Renal cortex interstitium (tissue), 15 donors: ENCODE measurements around the gene LDHA. TPM values are rescaled to one million over a fixed set of nuclear protein-coding genes. Genes with fewer than 3 reads are reported as not detected.

Source experiments
- DNase-seq, 11 donors: peaks; one replicate each; pipeline ENCODE4 v3.0.0-alpha.2; 2013; ENCODE audit warnings: low read depth in 9 of 11, low spot score in 4 of 11; ENCODE audit errors: extremely low read depth in 1 of 11
- long read RNA-seq, 16 experiments: transcript quantifications; one replicate each; lab custom pipeline, GENCODE V29; 2026
- polyA plus RNA-seq, 3 donors: library from polyadenylated mRNA; unstranded; fragments of 120-200 nt; gene quantifications; one replicate each; pipeline ENCODE4 v1.2.1, GENCODE V29; 2013; ENCODE audit not compliant: insufficient read length in 3 of 3

The LDHA gene
- polyA plus RNA-seq = 100 to 1,000 TPM; 314 to 512 (median 397) TPM
- long read RNA-seq, donor 1, transcript LDHA-220 (7 exons, 1,288 nt) = minor isoform, 6 of 106 reads
- long read RNA-seq, donor 1, transcript LDHA-218 (8 exons, 2,305 nt) = minor isoform, 5 of 106 reads
- long read RNA-seq, donor 1, transcript LDHA-205 (8 exons, 2,416 nt) = major isoform, 77 of 106 reads
- long read RNA-seq, donor 1, partial matches to known transcripts = 5 of 106 reads
- long read RNA-seq, donor 1, other reads (novel, unspliced or antisense) = 0 of 106 reads
- long read RNA-seq, donor 2, transcript LDHA-216 (4 exons, 1,345 nt) = minor isoform, 7 of 133 reads
- long read RNA-seq, donor 2, transcript LDHA-205 (8 exons, 2,416 nt) = major isoform, 71 of 133 reads
- long read RNA-seq, donor 2, partial matches to known transcripts = 49 of 133 reads
- long read RNA-seq, donor 2, other reads (novel, unspliced or antisense) = 0 of 133 reads
- long read RNA-seq, donor 3, transcript LDHA-216 (4 exons, 1,345 nt) = minor isoform, 20 of 203 reads
- long read RNA-seq, donor 3, transcript LDHA-202 (5 exons, 2,169 nt) = minor isoform, 8 of 203 reads
- long read RNA-seq, donor 3, transcript LDHA-205 (8 exons, 2,416 nt) = major isoform, 88 of 203 reads
- long read RNA-seq, donor 3, transcript LDHA-218 (8 exons, 2,305 nt) = minor isoform, 10 of 203 reads
- long read RNA-seq, donor 3, partial matches to known transcripts = 66 of 203 reads
- long read RNA-seq, donor 3, other reads (novel, unspliced or antisense) = 0 of 203 reads
- long read RNA-seq, donor 4, transcript LDHA-205 (8 exons, 2,416 nt) = major isoform, 82 of 184 reads
- long read RNA-seq, donor 4, transcript LDHA-202 (5 exons, 2,169 nt) = minor isoform, 17 of 184 reads
- long read RNA-seq, donor 4, transcript LDHA-220 (7 exons, 1,288 nt) = minor isoform, 11 of 184 reads
- long read RNA-seq, donor 4, transcript LDHA-216 (4 exons, 1,345 nt) = minor isoform, 16 of 184 reads
- long read RNA-seq, donor 4, partial matches to known transcripts = 51 of 184 reads
- long read RNA-seq, donor 4, other reads (novel, unspliced or antisense) = 0 of 184 reads
- long read RNA-seq, donor 5 = 0 reads
- long read RNA-seq, donor 6, transcript LDHA-220 (7 exons, 1,288 nt) = minor isoform, 7 of 197 reads
- long read RNA-seq, donor 6, transcript LDHA-216 (4 exons, 1,345 nt) = minor isoform, 15 of 197 reads
- long read RNA-seq, donor 6, transcript LDHA-205 (8 exons, 2,416 nt) = major isoform, 58 of 197 reads
- long read RNA-seq, donor 6, partial matches to known transcripts = 110 of 197 reads
- long read RNA-seq, donor 6, other reads (novel, unspliced or antisense) = 0 of 197 reads
- long read RNA-seq, donor 7, transcript LDHA-202 (5 exons, 2,169 nt) = minor isoform, 5 of 254 reads
- long read RNA-seq, donor 7, transcript LDHA-220 (7 exons, 1,288 nt) = minor isoform, 7 of 254 reads
- long read RNA-seq, donor 7, transcript LDHA-205 (8 exons, 2,416 nt) = major isoform, 93 of 254 reads
- long read RNA-seq, donor 7, transcript LDHA-216 (4 exons, 1,345 nt) = minor isoform, 22 of 254 reads
- long read RNA-seq, donor 7, partial matches to known transcripts = 121 of 254 reads
- long read RNA-seq, donor 7, other reads (novel, unspliced or antisense) = 0 of 254 reads
- long read RNA-seq, donor 8, transcript LDHA-205 (8 exons, 2,416 nt) = major isoform, 116 of 172 reads
- long read RNA-seq, donor 8, transcript LDHA-218 (8 exons, 2,305 nt) = minor isoform, 18 of 172 reads
- long read RNA-seq, donor 8, transcript LDHA-202 (5 exons, 2,169 nt) = minor isoform, 6 of 172 reads
- long read RNA-seq, donor 8, transcript LDHA-216 (4 exons, 1,345 nt) = minor isoform, 16 of 172 reads
- long read RNA-seq, donor 8, partial matches to known transcripts = 5 of 172 reads
- long read RNA-seq, donor 8, other reads (novel, unspliced or antisense) = 0 of 172 reads
- long read RNA-seq, donor 9, transcript LDHA-216 (4 exons, 1,345 nt) = minor isoform, 17 of 131 reads
- long read RNA-seq, donor 9, transcript LDHA-202 (5 exons, 2,169 nt) = minor isoform, 19 of 131 reads
- long read RNA-seq, donor 9, transcript LDHA-205 (8 exons, 2,416 nt) = major isoform, 70 of 131 reads
- long read RNA-seq, donor 9, transcript LDHA-220 (7 exons, 1,288 nt) = minor isoform, 10 of 131 reads
- long read RNA-seq, donor 9, partial matches to known transcripts = 7 of 131 reads
- long read RNA-seq, donor 9, other reads (novel, unspliced or antisense) = 0 of 131 reads
- long read RNA-seq, donor 10, transcript LDHA-205 (8 exons, 2,416 nt) = major isoform, 62 of 205 reads
- long read RNA-seq, donor 10, transcript LDHA-216 (4 exons, 1,345 nt) = minor isoform, 32 of 205 reads
- long read RNA-seq, donor 10, transcript LDHA-202 (5 exons, 2,169 nt) = minor isoform, 12 of 205 reads
- long read RNA-seq, donor 10, partial matches to known transcripts = 85 of 205 reads
- long read RNA-seq, donor 10, other reads (novel, unspliced or antisense) = 0 of 205 reads
- long read RNA-seq, donor 11, transcript LDHA-205 (8 exons, 2,416 nt) = major isoform, 38 of 73 reads
- long read RNA-seq, donor 11, transcript LDHA-216 (4 exons, 1,345 nt) = minor isoform, 12 of 73 reads
- long read RNA-seq, donor 11, transcript LDHA-220 (7 exons, 1,288 nt) = minor isoform, 6 of 73 reads
- long read RNA-seq, donor 11, transcript LDHA-202 (5 exons, 2,169 nt) = minor isoform, 8 of 73 reads
- long read RNA-seq, donor 11, partial matches to known transcripts = 5 of 73 reads
- long read RNA-seq, donor 11, other reads (novel, unspliced or antisense) = 0 of 73 reads
- long read RNA-seq, donor 12, transcript LDHA-205 (8 exons, 2,416 nt) = major isoform, 25 of 35 reads
- long read RNA-seq, donor 12, partial matches to known transcripts = 0 of 35 reads
- long read RNA-seq, donor 12, other reads (novel, unspliced or antisense) = 0 of 35 reads
- long read RNA-seq, donor 13 = 0 reads
- long read RNA-seq, donor 14, transcript LDHA-218 (8 exons, 2,305 nt) = minor isoform, 8 of 175 reads
- long read RNA-seq, donor 14, transcript LDHA-205 (8 exons, 2,416 nt) = major isoform, 85 of 175 reads
- long read RNA-seq, donor 14, transcript LDHA-220 (7 exons, 1,288 nt) = minor isoform, 7 of 175 reads
- long read RNA-seq, donor 14, transcript LDHA-216 (4 exons, 1,345 nt) = minor isoform, 10 of 175 reads
- long read RNA-seq, donor 14, partial matches to known transcripts = 58 of 175 reads
- long read RNA-seq, donor 14, other reads (novel, unspliced or antisense) = 0 of 175 reads
- long read RNA-seq, donor 15, transcript LDHA-202 (5 exons, 2,169 nt) = minor isoform, 12 of 88 reads
- long read RNA-seq, donor 15, transcript LDHA-220 (7 exons, 1,288 nt) = minor isoform, 8 of 88 reads
- long read RNA-seq, donor 15, transcript LDHA-205 (8 exons, 2,416 nt) = major isoform, 48 of 88 reads
- long read RNA-seq, donor 15, transcript LDHA-216 (4 exons, 1,345 nt) = minor isoform, 16 of 88 reads
- long read RNA-seq, donor 15, partial matches to known transcripts = 0 of 88 reads
- long read RNA-seq, donor 15, other reads (novel, unspliced or antisense) = 0 of 88 reads
- long read RNA-seq, donor 16, transcript LDHA-218 (8 exons, 2,305 nt) = minor isoform, 13 of 412 reads
- long read RNA-seq, donor 16, transcript LDHA-205 (8 exons, 2,416 nt) = major isoform, 181 of 412 reads
- long read RNA-seq, donor 16, transcript LDHA-202 (5 exons, 2,169 nt) = minor isoform, 42 of 412 reads
- long read RNA-seq, donor 16, transcript LDHA-216 (4 exons, 1,345 nt) = minor isoform, 23 of 412 reads
- long read RNA-seq, donor 16, partial matches to known transcripts = 139 of 412 reads
- long read RNA-seq, donor 16, other reads (novel, unspliced or antisense) = 0 of 412 reads

- DNase-seq = peak in 10 of 11 donors; percentile 66 to 88 (median 85)
Observed at GRCh38 chr11:18394275-18394927, at the start of gene LDHA. TSS of gene LDHA (plus strand) at chr11:18394563. CDS start at chr11:18396843, 2,280 bp downstream.

GRCh38 chr11:18347471-18348125 is 46.8 kb upstream of the LDHA start:
- DNase-seq = no peak

GRCh38 chr11:18352581-18352980 is 41.8 kb upstream of the LDHA start:
- DNase-seq = no peak

GRCh38 chr11:18358646-18359045 is 35.7 kb upstream of the LDHA start:
- DNase-seq = no peak

GRCh38 chr11:18361154-18361553 is 33.2 kb upstream of the LDHA start:
- DNase-seq = no peak

GRCh38 chr11:18364495-18365073 is 29.8 kb upstream of the LDHA start:
- no peak for DNase-seq

- no peak for DNase-seq
Observed at GRCh38 chr11:18365741-18366140, 28.6 kb upstream of the LDHA start.

GRCh38 chr11:18366286-18366685 is 28.1 kb upstream of the LDHA start:
- no peak for DNase-seq

- no peak for DNase-seq
Observed at GRCh38 chr11:18367431-18367830, 26.9 kb upstream of the LDHA start.

GRCh38 chr11:18368221-18368620 is 26.1 kb upstream of the LDHA start:
- DNase-seq = no peak

GRCh38 chr11:18369398-18369797 is 25.0 kb upstream of the LDHA start:
- DNase-seq = no peak

GRCh38 chr11:18371279-18371678 is 23.1 kb upstream of the LDHA start:
- DNase-seq = no peak

- DNase-seq = no peak
Observed at GRCh38 chr11:18372201-18372600, 22.2 kb upstream of the LDHA start.
